Erythroblast (primary cell): ENCODE measurements around the gene MPZL1.

ENCODE experiments used
- GATA1 ChIP-seq: IDR thresholded peaks from 2 replicates; pipeline ENCODE4 v1.6.1; 2011; ENCODE audit warnings: low read depth, mild to moderate bottlenecking, control low read depth, low read length, moderate library complexity
- POLR2A ChIP-seq: IDR thresholded peaks from 2 replicates; pipeline ENCODE4 v1.6.1; 2011; ENCODE audit warnings: mild to moderate bottlenecking, low read length

GRCh38 chr1:167772436-167772835, 50.7 kb downstream of the MPZL1 start:
- no peak for TF ChIP-seq POLR2A
- no peak for TF ChIP-seq GATA1
